Activated CD4-positive, alpha-beta T cell treated with anti-CD3 and anti-CD28 coated beads, Interleukin-2, amount 10 ng/mL, durations not matched to agents 7 days and 5 days (primary cell): ENCODE data around the gene FHIP2A. TPM values are rescaled to one million over a fixed set of nuclear protein-coding genes. Genes with fewer than 3 reads are reported as not detected.
A peak's percentile ranks its signal among the peaks of the same experiment; 100 is the strongest.
"Not testable (repeated sequence)": the region's sequence is repeated elsewhere in the genome, so short reads cannot be mapped to it uniquely, and the experiment has no call there.

Experiments used
- CTCF ChIA-PET: fragments of 350-600 bp; sonication (Branson Sonifier 250); formaldehyde crosslinking; loops from one replicate; lab custom pipeline; 2021; ENCODE audit warnings: antibody characterized with exemption; lab: Charles Lee
- POLR2A ChIA-PET: fragments of 350-600 bp; sonication (Branson Sonifier 250); formaldehyde crosslinking; loops from one replicate; lab custom pipeline; 2021; ENCODE audit warnings: antibody characterized with exemption; lab: Charles Lee
- DNase-seq: peaks from one replicate; pipeline ENCODE4 v3.0.0-alpha.2; 2020
- H3K27ac Mint-ChIP-seq: one replicate; pipeline ENCODE4 v1.8.0; 2021; ENCODE audit warnings: mild to moderate bottlenecking, moderate library complexity, mixed read lengths
- H3K27me3 Mint-ChIP-seq: one replicate; pipeline ENCODE4 v1.8.0; 2021; ENCODE audit warnings: mixed read lengths
- H3K36me3 Mint-ChIP-seq: one replicate; pipeline ENCODE4 v1.8.0; 2021; ENCODE audit warnings: low read depth, mixed read lengths
- H3K4me1 Mint-ChIP-seq: one replicate; pipeline ENCODE4 v1.8.0; 2021; ENCODE audit warnings: mixed read lengths
- H3K4me3 Mint-ChIP-seq: one replicate; pipeline ENCODE4 v1.8.0; 2021; ENCODE audit warnings: mild to moderate bottlenecking, moderate library complexity, mixed read lengths
- H3K9me3 Mint-ChIP-seq: one replicate; pipeline ENCODE4 v1.8.0; 2021; ENCODE audit warnings: mixed read lengths
- total RNA-seq, 2 experiments: library from RNA; stranded (reverse); gene quantifications; one replicate each; pipeline ENCODE4 v1.2.3, GENCODE V29; 2021

FHIP2A gene
- total RNA-seq, result 10 to 100 TPM; 23.3 to 34.2 TPM

GRCh38 chr10:114821293-114821914 lies at the start of gene FHIP2A:
TSS of gene FHIP2A (plus strand) at chr10:114821780. CDS start at chr10:114822079, 299 bp downstream.
- H3K27me3 Mint-ChIP-seq, result peaks cover 17% of the 10 kb centered on the region
- peak; percentile 78 for DNase-seq
- POLR2A ChIA-PET, result no interaction called here
- CTCF ChIA-PET, result interaction anchor here (0.7 to 3.2 kb wide), 20 partner anchors 8 to 320 kb away, joined by 3 to 36 read pairs (median 4); no protein-coding TSS in a partner anchor
- peak within 1 kb of the TSS; percentile 96 for H3K4me3 Mint-ChIP-seq
- peaks cover 40% of the 10 kb centered on the region for H3K4me1 Mint-ChIP-seq
- peak within 1 kb of the TSS; percentile 94 for H3K27ac Mint-ChIP-seq
- H3K9me3 Mint-ChIP-seq, result peaks cover 1% of the 10 kb centered on the region
- H3K36me3 Mint-ChIP-seq, result peaks cover 16% of the 10 kb centered on the region

- peaks cover 7% of the 10 kb centered on the region for H3K4me1 Mint-ChIP-seq
- no peaks in the 10 kb centered on the region for H3K36me3 Mint-ChIP-seq
- H3K9me3 Mint-ChIP-seq, result no peaks in the 10 kb centered on the region
- no peak overlapping the region for H3K4me3 Mint-ChIP-seq
- H3K27ac Mint-ChIP-seq, result no peak overlapping the region
- DNase-seq, result no peak
- peaks cover 53% of the 10 kb centered on the region for H3K27me3 Mint-ChIP-seq
- ChIA-PET CTCF (no interaction called here), POLR2A (no interaction called here)
Measured at GRCh38 chr10:114772496-114773196, 48.9 kb upstream of the FHIP2A start.

DNA sequence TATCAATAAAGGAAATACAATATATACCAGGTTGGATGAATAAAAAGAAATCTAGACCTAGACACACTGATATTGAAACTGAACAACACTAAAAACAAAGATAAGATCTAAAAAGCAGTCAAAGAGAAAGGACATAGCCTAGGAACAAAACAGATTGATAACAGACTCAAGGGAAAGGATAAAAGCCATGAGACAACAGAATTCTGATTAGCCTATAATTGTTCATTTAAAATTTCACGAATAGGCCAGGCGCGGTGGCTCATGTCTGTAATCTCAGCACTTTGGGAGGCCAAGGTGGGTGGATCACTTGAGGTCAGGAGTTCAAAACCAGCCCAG lies 48.4 kb upstream of the FHIP2A start:
- peaks cover 54% of the 10 kb centered on the region for H3K27me3 Mint-ChIP-seq

DNA sequence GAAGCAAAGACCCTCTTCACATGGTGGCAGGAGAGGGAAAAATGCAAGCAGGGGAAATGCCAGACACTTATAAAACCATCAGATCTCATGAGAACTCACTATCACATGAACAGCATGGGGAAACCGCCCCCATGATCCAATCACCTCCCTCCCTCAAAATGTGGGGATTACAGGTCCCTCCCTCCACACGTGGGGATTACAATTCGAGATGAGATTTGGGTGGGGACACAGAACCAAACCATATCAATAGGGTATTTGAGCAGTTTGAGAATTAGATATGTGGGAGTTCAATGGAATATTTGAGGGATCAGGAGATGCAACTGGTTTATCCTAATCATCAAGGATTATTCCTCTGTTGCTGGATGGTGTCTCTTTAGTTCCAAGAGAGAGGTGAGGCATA lies 46.5 kb upstream of the FHIP2A start:
- H3K36me3 Mint-ChIP-seq, POLR2A ChIA-PET, H3K27ac Mint-ChIP-seq, H3K4me3 Mint-ChIP-seq, CTCF ChIA-PET, H3K9me3 Mint-ChIP-seq, DNase-seq: not testable (repeated sequence)
- Mint-ChIP-seq H3K4me1 (peaks cover 11% of the 10 kb centered on the region), H3K27me3 (peaks cover 42% of the 10 kb centered on the region)

More for the DNA sequence above, 48.4 kb upstream of the FHIP2A start:
- Mint-ChIP-seq H3K4me3 (no peak overlapping the region), H3K4me1 (peaks cover 7% of the 10 kb centered on the region), H3K9me3 (no peaks in the 10 kb centered on the region), H3K36me3 (no peaks in the 10 kb centered on the region), H3K27ac (no peak overlapping the region)
- no peak for DNase-seq
- CTCF ChIA-PET, result no interaction called here
- POLR2A ChIA-PET, result no interaction called here

GRCh38 chr10:114777415-114777814 lies 44.2 kb upstream of the FHIP2A start:
- POLR2A ChIA-PET, result no interaction called here
- no peak overlapping the region for H3K27ac Mint-ChIP-seq
- CTCF ChIA-PET, result no interaction called here

GRCh38 chr10:114779803-114780576 lies 41.6 kb upstream of the FHIP2A start:
- no peaks in the 10 kb centered on the region for H3K36me3 Mint-ChIP-seq
- POLR2A ChIA-PET, result no interaction called here
- H3K27me3 Mint-ChIP-seq, result peaks cover 19% of the 10 kb centered on the region
- H3K27ac Mint-ChIP-seq, result no peak overlapping the region
- CTCF ChIA-PET, result no interaction called here
- H3K4me1 Mint-ChIP-seq, result peaks cover 13% of the 10 kb centered on the region
- no peaks in the 10 kb centered on the region for H3K9me3 Mint-ChIP-seq
- DNase-seq, result no peak
- H3K4me3 Mint-ChIP-seq, result no peak overlapping the region

More at GRCh38 chr10:114777415-114777814, 44.2 kb upstream of the FHIP2A start:
- Mint-ChIP-seq H3K9me3 (no peaks in the 10 kb centered on the region), H3K4me3 (no peak overlapping the region), H3K36me3 (no peaks in the 10 kb centered on the region), H3K27me3 (peaks cover 33% of the 10 kb centered on the region), H3K4me1 (peaks cover 17% of the 10 kb centered on the region)
- DNase-seq, result no peak

DNA sequence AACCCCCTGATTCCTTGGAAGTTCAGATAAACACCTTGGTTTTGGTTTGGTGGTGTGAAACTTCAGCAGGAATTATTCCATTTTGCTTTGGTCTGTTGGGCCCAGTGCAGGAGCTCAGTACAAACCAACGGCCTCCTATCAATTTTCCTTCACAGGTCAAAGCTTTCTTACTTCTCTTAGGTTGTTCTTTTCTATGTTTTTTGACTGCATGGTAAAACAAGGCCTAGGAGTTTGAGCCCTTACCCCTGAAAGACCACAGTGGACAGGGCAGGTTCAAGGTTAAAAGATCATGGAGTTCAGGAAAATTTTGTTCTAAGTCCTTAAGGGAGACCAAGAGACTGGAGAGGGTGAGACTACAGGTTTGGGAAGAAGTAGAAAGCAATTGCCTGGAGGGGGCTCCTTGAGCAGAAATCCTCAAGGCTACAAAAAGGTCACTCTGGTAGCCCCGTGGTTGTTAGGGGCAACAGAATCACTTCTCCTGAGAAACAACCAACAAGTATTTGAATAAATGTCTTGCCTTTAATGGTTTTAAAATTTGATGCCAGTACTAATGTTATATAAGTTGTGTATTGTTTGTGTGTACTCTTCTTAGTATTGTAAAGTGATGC lies 40.9 kb upstream of the FHIP2A start:
- DNase-seq, result no peak
- peaks cover 14% of the 10 kb centered on the region for H3K27me3 Mint-ChIP-seq
- POLR2A ChIA-PET, result no interaction called here
- no peak overlapping the region for H3K4me3 Mint-ChIP-seq
- no peaks in the 10 kb centered on the region for H3K36me3 Mint-ChIP-seq
- H3K4me1 Mint-ChIP-seq, result peaks cover 13% of the 10 kb centered on the region
- no peaks in the 10 kb centered on the region for H3K9me3 Mint-ChIP-seq
- H3K27ac Mint-ChIP-seq, result no peak overlapping the region
- CTCF ChIA-PET, result no interaction called here

GRCh38 chr10:114782666-114783065 lies 38.9 kb upstream of the FHIP2A start:
- no peak overlapping the region for H3K4me3 Mint-ChIP-seq
- CTCF ChIA-PET, result interaction anchor here (2.3 kb wide), 1 partner anchor 39 kb away, joined by 7 read pairs; the partner anchor contains the start of gene FHIP2A
- DNase-seq, result no peak
- H3K4me1 Mint-ChIP-seq, result peaks cover 13% of the 10 kb centered on the region
- no peaks in the 10 kb centered on the region for H3K9me3 Mint-ChIP-seq
- peak overlapping the region; percentile 37 for H3K27ac Mint-ChIP-seq
- no peaks in the 10 kb centered on the region for H3K36me3 Mint-ChIP-seq
- POLR2A ChIA-PET, result no interaction called here
- H3K27me3 Mint-ChIP-seq, result peaks cover 6% of the 10 kb centered on the region

- H3K9me3 Mint-ChIP-seq, result no peaks in the 10 kb centered on the region
- CTCF ChIA-PET, result interaction anchor here (2.3 kb wide), 1 partner anchor 38 kb away, joined by 7 read pairs; the partner anchor contains the start of gene FHIP2A
- H3K27me3 Mint-ChIP-seq, result no peaks in the 10 kb centered on the region
- H3K4me3 Mint-ChIP-seq, result no peak overlapping the region
- POLR2A ChIA-PET, result interaction anchor here (0.6 kb wide), 1 partner anchor 1490 kb away, joined by 4 read pairs; no protein-coding TSS in a partner anchor
- no peak for DNase-seq
- peaks cover 13% of the 10 kb centered on the region for H3K4me1 Mint-ChIP-seq
- H3K27ac Mint-ChIP-seq, result no peak overlapping the region
- no peaks in the 10 kb centered on the region for H3K36me3 Mint-ChIP-seq
Measured at GRCh38 chr10:114783686-114784085, 37.9 kb upstream of the FHIP2A start.

- CTCF ChIA-PET, H3K9me3 Mint-ChIP-seq, H3K36me3 Mint-ChIP-seq, H3K4me3 Mint-ChIP-seq, POLR2A ChIA-PET, H3K27ac Mint-ChIP-seq, H3K4me1 Mint-ChIP-seq, DNase-seq, H3K27me3 Mint-ChIP-seq: not testable (repeated sequence)
Measured at GRCh38 chr10:114786492-114786891, 35.1 kb upstream of the FHIP2A start.

- H3K9me3 Mint-ChIP-seq, H3K27ac Mint-ChIP-seq, H3K4me3 Mint-ChIP-seq, H3K4me1 Mint-ChIP-seq, H3K36me3 Mint-ChIP-seq, H3K27me3 Mint-ChIP-seq, CTCF ChIA-PET, DNase-seq, POLR2A ChIA-PET: not testable (repeated sequence)
Measured at GRCh38 chr10:114787131-114787530, 34.4 kb upstream of the FHIP2A start.

DNA sequence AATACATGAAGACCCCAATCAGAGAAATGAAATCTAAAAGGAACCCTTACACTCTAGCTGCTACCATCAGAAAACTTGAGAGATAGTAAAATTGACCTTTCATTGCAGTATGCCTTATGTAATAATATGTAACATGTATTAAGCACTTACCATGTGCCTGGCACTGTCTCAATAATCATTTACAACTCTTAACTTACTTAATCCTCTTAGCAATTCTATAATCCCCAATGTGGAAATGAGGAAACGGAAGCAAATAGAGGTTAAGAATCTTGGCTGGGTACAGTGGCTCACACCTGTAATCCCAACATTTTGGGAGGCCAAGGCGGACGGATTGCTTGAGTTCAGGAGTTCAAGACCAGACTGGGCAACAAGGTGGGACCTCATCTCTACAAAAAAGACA lies 29.8 kb upstream of the FHIP2A start:
- ChIA-PET CTCF (no interaction called here), POLR2A (no interaction called here)
- Mint-ChIP-seq H3K27ac (no peak overlapping the region), H3K9me3 (peaks cover 10% of the 10 kb centered on the region), H3K4me1 (peaks cover 2% of the 10 kb centered on the region), H3K4me3 (no peak overlapping the region), H3K27me3 (peaks cover 2% of the 10 kb centered on the region), H3K36me3 (peaks cover 18% of the 10 kb centered on the region)
- DNase-seq, result no peak
